Uterus (tissue), 4 donors: Measurements from ENCODE around the gene OR9K2. TPM values are rescaled to one million over a fixed set of nuclear protein-coding genes. Genes with fewer than 3 reads are reported as not detected.

Source experiments
- DNase-seq, 2 donors: peaks; one replicate each; pipeline ENCODE4 v3.0.0-alpha.2; 2019 to 2020
- H3K27ac ChIP-seq, 2 donors: fragments of 200-600 bp; sonication (generic); 1 replicate in 1 of 2; 2 replicates in 1 of 2; pipeline ENCODE4 v1.5.1; 2016 to 2018
- H3K27me3 ChIP-seq, 2 donors: fragments of 200-600 bp; sonication (generic); one replicate each; pipeline ENCODE4 v1.5.1; 2018 to 2019; ENCODE audit warnings: control low read depth in 1 of 2
- H3K36me3 ChIP-seq, 2 donors: fragments of 200-600 bp; sonication (generic); one replicate each; pipeline ENCODE4 v1.5.1; 2019; ENCODE audit warnings: control low read depth in 1 of 2
- H3K4me1 ChIP-seq, 2 donors: fragments of 200-600 bp; sonication (generic); one replicate each; pipeline ENCODE4 v1.5.1; 2018 to 2019; ENCODE audit warnings: control low read depth in 1 of 2
- H3K4me3 ChIP-seq, 2 donors: fragments of 200-600 bp; sonication (generic); 1 replicate in 1 of 2; 2 replicates in 1 of 2; pipeline ENCODE4 v1.5.1; 2018 to 2019; ENCODE audit warnings: mild to moderate bottlenecking in 1 of 2
- H3K9me3 ChIP-seq, 2 donors: fragments of 200-600 bp; sonication (generic); one replicate each; pipeline ENCODE4 v1.5.1; 2019; ENCODE audit warnings: control low read depth in 1 of 2
- CTCF ChIP-seq, 4 experiments: fragments of 200-600 bp in 2 of 4; fragments of 450-650 bp in 2 of 4; sonication (generic) in 2 of 4; IDR thresholded peaks; one replicate each; pipeline ENCODE4 v1.5.1; 2016 to 2019; ENCODE audit warnings: antibody characterized with exemption in 4 of 4, mild to moderate bottlenecking in 2 of 4, moderate library complexity in 1 of 4
- POLR2A ChIP-seq, 2 donors: fragments of 450-650 bp; IDR thresholded peaks; one replicate each; pipeline ENCODE4 v1.6.1; 2016; ENCODE audit warnings: antibody characterized with exemption in 2 of 2, mild to moderate bottlenecking in 1 of 2, moderate library complexity in 1 of 2
- intact Hi-C: fragments of 100-400 bp; cut with DNase I; formaldehyde crosslinking; loops from one replicate; pipeline ENCODE4 v1.15.1; 2023; ENCODE audit warnings: low total_unique reads
- total RNA-seq, 4 donors: library from RNA; depleted of rRNA in 3 of 4; stranded (reverse); fragments of >200 nt in 3 of 4; gene quantifications; one replicate each; pipeline versions ENCODE4 v1.1.0 to v1.2.4, GENCODE V29; 2014 to 2023
- donor health status: DM: yes; HTN: yes; CAD: no.

OR9K2 gene
- total RNA-seq, 4 donors from 2014 or later = not detected

- TF ChIP-seq CTCF (IDR thresholded peaks at IDR 0.05) = no peak
- no peak for TF ChIP-seq POLR2A (IDR thresholded peaks at IDR 0.05)
- no peaks in the 10 kb centered on the region for H3K4me1 ChIP-seq
- intact Hi-C loops = no loop called here
- H3K27ac ChIP-seq = no peak overlapping the region
- no peak for DNase-seq
- H3K27me3 ChIP-seq = no peaks in the 10 kb centered on the region
- peaks cover 0 to 4% of the 10 kb centered on the region in 2 donors for H3K9me3 ChIP-seq
- H3K4me3 ChIP-seq = no peak overlapping the region
- H3K36me3 ChIP-seq = no peaks in the 10 kb centered on the region
These were observed 47.2 kb downstream of the OR9K2 start for GRCh38 chr12:55173456-55173855.

Other genes with a start within 250 kb of the OR9K2 start
- gene TESPA1, start 141.6 kb upstream of the OR9K2 start, total RNA-seq = 1 to 10 TPM in 1 of 4 donors, not detected in 3; 1.4 TPM
- gene NEUROD4, start 106.4 kb upstream of the OR9K2 start, total RNA-seq = not detected
- gene OR10A7, start 94.6 kb downstream of the OR9K2 start, total RNA-seq = not detected
- gene OR6C74, start 118.2 kb downstream of the OR9K2 start, total RNA-seq = not detected
- not detected for gene OR6C6, start 170.2 kb downstream of the OR9K2 start, total RNA-seq
- not detected for gene OR6C1, start 187.9 kb downstream of the OR9K2 start, total RNA-seq
- gene OR6C3, start 204.3 kb downstream of the OR9K2 start, total RNA-seq = not detected
- not detected for gene OR6C75, start 236.6 kb downstream of the OR9K2 start, total RNA-seq